ENCODE measurements around the gene RAB27A. TPM values are rescaled to one million over a fixed set of nuclear protein-coding genes. Genes with fewer than 3 reads are reported as not detected.

RAB27A gene
- total RNA-seq, 6 donors from 2014 or later = 24.1 to 97.8 (median 62.5) TPM

- H3K9me3 ChIP-seq = no peaks in the 10 kb centered on the region
- no peak overlapping the region for H3K27ac ChIP-seq
- no peak overlapping the region for H3K4me3 ChIP-seq
- peaks cover 15 to 29% (median 22%) of the 10 kb centered on the region in 4 donors for H3K4me1 ChIP-seq
- no peak for TF ChIP-seq EP300 (IDR thresholded peaks at IDR 0.05)
- TF ChIP-seq POLR2AphosphoS5 (IDR thresholded peaks at IDR 0.05) = no peak
- TF ChIP-seq CTCF (IDR thresholded peaks at IDR 0.05) = no peak
- TF ChIP-seq POLR2A (IDR thresholded peaks at IDR 0.05) = no peak
- H3K27me3 ChIP-seq = no peaks in the 10 kb centered on the region
- DNase-seq (no peak), ATAC-seq (ENCODE audit: low FRiP score in 2 of 2) (no peak)
- H3K36me3 ChIP-seq = no peaks in the 10 kb centered on the region
- 69 to 73% methylated on average over 5 of the region's 5 CpGs for WGBS, 2 donors
Observed at GRCh38 chr15:55322467-55322866, 32.9 kb upstream of the RAB27A start.

- DNase-seq = no peak
- Histone ChIP-seq H3K9me3 (no peaks in the 10 kb centered on the region), H3K36me3 (no peaks in the 10 kb centered on the region), H3K27me3 (no peaks in the 10 kb centered on the region), H3K4me3 (no peak overlapping the region), H3K27ac (no peak overlapping the region), H3K4me1 (peaks cover 24 to 33% (median 27%) of the 10 kb centered on the region in 4 donors)
- WGBS, 2 donors = 84 to 100% methylated on average over 1 of the region's 1 CpG
- no peak for ATAC-seq (ENCODE audit: low FRiP score in 2 of 2)
- no peak for TF ChIP-seq CTCF (IDR thresholded peaks at IDR 0.05)
- TF ChIP-seq EP300 (IDR thresholded peaks at IDR 0.05) = no peak
- TF ChIP-seq POLR2AphosphoS5 (IDR thresholded peaks at IDR 0.05) = no peak
- TF ChIP-seq POLR2A (IDR thresholded peaks at IDR 0.05) = no peak
Observed at GRCh38 chr15:55320963-55321362, 31.4 kb upstream of the RAB27A start.

- DNase-seq (no peak), ATAC-seq (ENCODE audit: low FRiP score in 2 of 2) (no peak)
- no peaks in the 10 kb centered on the region for H3K27me3 ChIP-seq
- peaks cover 24 to 33% (median 27%) of the 10 kb centered on the region in 4 donors for H3K4me1 ChIP-seq
- peak overlapping the region in 2 of 4 donors; percentile 73 to 74 for H3K4me3 ChIP-seq
- H3K27ac ChIP-seq = peak overlapping the region in 1 of 4 donors; percentile 7
- TF ChIP-seq POLR2A (IDR thresholded peaks at IDR 0.05) = no peak
- TF ChIP-seq POLR2AphosphoS5 (IDR thresholded peaks at IDR 0.05) = no peak
- TF ChIP-seq CTCF (IDR thresholded peaks at IDR 0.05) = no peak
- TF ChIP-seq EP300 (IDR thresholded peaks at IDR 0.05) = no peak
- H3K36me3 ChIP-seq = peaks cover 0 to 4% (median 0%) of the 10 kb centered on the region in 4 donors
- no peaks in the 10 kb centered on the region for H3K9me3 ChIP-seq
- 29 to 37% methylated on average over 2 of the region's 2 CpGs for WGBS, 2 donors
Observed at GRCh38 chr15:55320238-55320550, 30.6 kb upstream of the RAB27A start.

GRCh38 chr15:55319537-55320237 lies 30.1 kb upstream of the RAB27A start:
- Histone ChIP-seq H3K36me3 (peaks cover 0 to 4% (median 0%) of the 10 kb centered on the region in 4 donors), H3K4me1 (peaks cover 24 to 33% (median 27%) of the 10 kb centered on the region in 4 donors), H3K27ac (peak overlapping the region; percentile 88 to 96 (median 93)), H3K27me3 (no peaks in the 10 kb centered on the region), H3K4me3 (peak overlapping the region; percentile 50 to 86 (median 74)), H3K9me3 (no peaks in the 10 kb centered on the region)
- peak in 1 of 2 donors; percentile 51 for DNase-seq
- WGBS, 2 donors = 55 to 57% methylated on average over 4 of the region's 4 CpGs
- no peak for TF ChIP-seq CTCF (IDR thresholded peaks at IDR 0.05)
- no peak for TF ChIP-seq EP300 (IDR thresholded peaks at IDR 0.05)
- TF ChIP-seq POLR2A (IDR thresholded peaks at IDR 0.05) = no peak
- TF ChIP-seq POLR2AphosphoS5 (IDR thresholded peaks at IDR 0.05) = no peak
- peak in 1 of 2 donors; percentile 52 for ATAC-seq (ENCODE audit: low FRiP score in 2 of 2)

Data from upper lobe of left lung (tissue), 6 donors.